Endothelial cell of umbilical vein (primary cell): ENCODE data around the gene SC5D. TPM values are rescaled to one million over a fixed set of nuclear protein-coding genes. Genes with fewer than 3 reads are reported as not detected.

Experiments used
- BruUV-seq: library from RNA; stranded (reverse); fragments of 400-500 nt; replicated peaks from 2 replicates; lab custom pipeline; 2021; lab: Mats Ljungman, UMichigan
- CTCF ChIA-PET: fragments of 300-600, 350-600 bp; sonication (Branson Sonifier 250); formaldehyde crosslinking; loops from one replicate; lab custom pipeline; 2021; ENCODE audit warnings: antibody characterized with exemption, inconsistent platforms; lab: Charles Lee
- POLR2A ChIA-PET: fragments of 300-600, 350-600 bp; sonication (Branson Sonifier 250); formaldehyde crosslinking; loops from one replicate; lab custom pipeline; 2021; ENCODE audit warnings: antibody characterized with exemption, inconsistent platforms; lab: Charles Lee
- DNase-seq: peaks from one replicate; pipeline ENCODE4 v3.0.0-alpha.2; 2011; ENCODE audit warnings: low read depth, low spot score
- FAIRE-seq: peaks from 2 replicates; lab custom pipeline; 2011; peaks lifted over from hg19 to GRCh38; lab: Jason Lieb, UNC
- H2AFZ ChIP-seq: 2 replicates; pipeline ENCODE4 v1.6.0; 2012; ENCODE audit warnings: low read depth, low read length, control low read depth, inconsistent platforms
- H3K27ac ChIP-seq: 2 replicates; pipeline ENCODE4 v1.5.1; 2011; ENCODE audit warnings: low read depth, mild to moderate bottlenecking, control low read depth, low read length, moderate library complexity; ENCODE audit not compliant: insufficient read depth
- H3K27me3 ChIP-seq, 2 experiments: 2 replicates each; pipeline versions ENCODE4 v1.6.0 to v1.6.1; 2011; ENCODE audit warnings: low read length in 2 of 2, mixed read lengths in 1 of 2; ENCODE audit not compliant: control insufficient read depth in 2 of 2, insufficient read depth in 2 of 2
- H3K36me3 ChIP-seq, 2 experiments: 2 replicates in 1 of 2; 3 replicates in 1 of 2; pipeline ENCODE4 v1.5.1; 2011; ENCODE audit warnings: low read length in 2 of 2, mild to moderate bottlenecking in 1 of 2, moderate library complexity in 1 of 2; ENCODE audit not compliant: control insufficient read depth in 2 of 2, insufficient read depth in 2 of 2; ENCODE audit errors: extremely low read depth in 1 of 2
- H3K4me1 ChIP-seq: 3 replicates; pipeline ENCODE4 v1.5.1; 2011; ENCODE audit warnings: mild to moderate bottlenecking, low read length; ENCODE audit not compliant: control insufficient read depth, insufficient read depth; ENCODE audit errors: extremely low read depth
- H3K4me2 ChIP-seq: 2 replicates; pipeline ENCODE4 v1.6.1; 2011; ENCODE audit warnings: low read length, control low read depth, mixed read lengths; ENCODE audit not compliant: insufficient read depth
- H3K4me3 ChIP-seq, 3 experiments: fragments of 200-600 bp in 1 of 3; sonication (generic), shearing (Covaris generic) in 1 of 3; replicated peaks in 1 of 3; 2 replicates each; pipeline ENCODE4 v1.5.1; 2011 to 2016; ENCODE audit warnings: control low read depth in 3 of 3, low read length in 3 of 3, mild to moderate bottlenecking in 2 of 3, inconsistent platforms in 1 of 3, low read depth in 1 of 3, moderate library complexity in 1 of 3; ENCODE audit not compliant: insufficient read depth in 1 of 3
- H3K79me2 ChIP-seq: 2 replicates; pipeline ENCODE4 v1.6.0; 2012; ENCODE audit warnings: low read length, inconsistent platforms; ENCODE audit not compliant: control insufficient read depth, insufficient read depth
- H3K9ac ChIP-seq: replicated peaks from 2 replicates; pipeline ENCODE3; 2011; ENCODE audit warnings: low read length, control low read depth; ENCODE audit not compliant: insufficient read depth; ENCODE audit errors: extremely low read depth
- H3K9me1 ChIP-seq: replicated peaks from 3 replicates; pipeline ENCODE4 v1.6.0; 2011; ENCODE audit warnings: mild to moderate bottlenecking, low read length; ENCODE audit not compliant: control insufficient read depth, insufficient read depth; ENCODE audit errors: extremely low read depth
- H3K9me3 ChIP-seq: replicated peaks from 2 replicates; pipeline ENCODE4 v1.5.1; 2012; ENCODE audit warnings: low read length, inconsistent platforms; ENCODE audit not compliant: control insufficient read depth, insufficient read depth
- H4K20me1 ChIP-seq: replicated peaks from 2 replicates; pipeline ENCODE3; 2011; ENCODE audit warnings: mild to moderate bottlenecking, low read length; ENCODE audit not compliant: control insufficient read depth, insufficient read depth; ENCODE audit errors: extremely low read depth
- EZH2 ChIP-seq: IDR thresholded peaks from 2 replicates; pipeline ENCODE4 v1.6.1; 2012; ENCODE audit warnings: borderline replicate concordance, low read depth, mild to moderate bottlenecking, moderate library complexity, low read length, inconsistent platforms; ENCODE audit not compliant: severe bottlenecking
- FOS ChIP-seq: IDR thresholded peaks from 2 replicates; pipeline ENCODE4 v1.6.1; 2011; ENCODE audit warnings: mild to moderate bottlenecking, low read length, moderate library complexity, borderline replicate concordance; ENCODE audit not compliant: insufficient read depth
- GATA2 ChIP-seq: IDR thresholded peaks from 2 replicates; pipeline ENCODE4 v1.7.0; 2011; ENCODE audit warnings: low read depth, mild to moderate bottlenecking, moderate library complexity, mixed read lengths, low read length; ENCODE audit not compliant: insufficient read length, insufficient read depth
- JUN ChIP-seq: IDR thresholded peaks from 2 replicates; pipeline ENCODE4 v1.6.1; 2011; ENCODE audit warnings: borderline replicate concordance, low read depth; ENCODE audit not compliant: insufficient read length, insufficient read depth
- MYC ChIP-seq: IDR thresholded peaks from one replicate; pipeline ENCODE4 v1.6.1; 2011; ENCODE audit warnings: mild to moderate bottlenecking, low read depth, low read length
- POLR2A ChIP-seq: IDR thresholded peaks from 2 replicates; pipeline ENCODE4 v1.6.1; 2012; ENCODE audit warnings: low read depth, mild to moderate bottlenecking, control low read depth, low read length
- POLR2AphosphoS5 ChIP-seq: IDR thresholded peaks from 2 replicates; pipeline ENCODE4 v1.6.1; 2012; ENCODE audit warnings: low read depth, mild to moderate bottlenecking, control low read depth, low read length, moderate library complexity; ENCODE audit not compliant: insufficient read depth
- dilution Hi-C: fragments of 300-500 bp; cut with MboI; formaldehyde crosslinking; loops from one replicate; pipeline ENCODE4 v1.15.0; 2019; ENCODE audit warnings: low sequenced_read_pairs; ENCODE audit not compliant: extremely low pct_ligation_motif_present
- intact Hi-C: fragments of 100-400 bp; cut with micrococcal nuclease; formaldehyde crosslinking; loops from one replicate; pipeline ENCODE4 v1.10.0; 2022
- polyA plus RNA-seq, 4 experiments: library from polyadenylated mRNA; depleted of rRNA in 3 of 4; stranded (reverse) in 3 of 4; unstranded in 1 of 4; fragments of >200 nt; gene quantifications; 2 replicates each; pipeline versions ENCODE4 v1.2.1 to v1.2.3, GENCODE V29; 2011 to 2012; ENCODE audit warnings: missing spikeins in 1 of 4
- total RNA-seq: library from RNA; stranded (reverse); gene quantifications from 2 replicates; pipeline ENCODE4 v1.2.3, GENCODE V29; 2021
- TF ChIP-seq, protein P1 (sequence below): IDR thresholded peaks from 2 replicates; pipeline ENCODE4 v1.6.1; 2011; ENCODE audit not compliant: insufficient read depth, insufficient read length
- TF ChIP-seq, protein P2 (sequence below), 2 donors: IDR thresholded peaks; 1 replicate in 1 of 2; 2 replicates in 1 of 2; pipeline ENCODE4 v1.5.1; 2011; ENCODE audit warnings: low read length in 2 of 2, mild to moderate bottlenecking in 2 of 2, moderate library complexity in 2 of 2, control low read depth in 1 of 2, inconsistent platforms in 1 of 2, low read depth in 1 of 2; ENCODE audit not compliant: insufficient read depth in 1 of 2; ENCODE audit errors: extremely low read depth in 1 of 2

Gene SC5D
- total and polyA plus RNA-seq, 2 donors (not counting 3 experiments of a cell fraction or from before 2014, with no cell fraction given), result 37.1 to 40.0 TPM

DNA sequence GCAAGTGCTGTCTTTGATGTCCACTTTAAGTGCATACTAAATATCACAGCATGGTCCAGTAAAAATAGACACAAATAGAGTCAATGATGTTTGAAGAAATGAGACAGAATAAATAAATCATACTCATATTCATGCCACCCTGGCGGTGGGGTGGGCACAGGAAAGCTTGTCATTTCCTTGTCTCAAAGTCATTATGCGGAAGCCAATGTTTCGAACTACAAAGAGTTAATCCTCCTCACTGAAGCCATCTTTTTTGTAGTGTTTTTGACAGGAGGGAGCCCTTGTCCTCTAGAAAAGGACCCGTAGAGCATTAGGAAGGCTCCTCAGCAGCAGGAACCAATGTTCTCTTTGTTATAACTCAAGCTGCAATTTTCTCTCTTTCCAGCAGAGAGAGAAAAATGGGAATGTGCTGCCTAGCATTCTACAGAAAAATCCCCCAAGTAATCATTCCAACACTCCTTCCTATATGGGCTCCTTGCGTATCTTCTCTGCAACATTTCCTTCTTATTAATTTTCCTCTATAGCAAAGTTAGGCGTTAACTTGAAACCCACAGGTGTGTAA, 30.6 kb downstream of the SC5D start:
- intact Hi-C loops, result no loop called here
- no peaks in the 10 kb centered on the region for H4K20me1 ChIP-seq
- H3K27ac ChIP-seq, result no peak overlapping the region
- no peaks in the 10 kb centered on the region for H3K4me1 ChIP-seq
- ChIA-PET POLR2A (no interaction called here), CTCF (interaction anchor here (1.4 to 2.6 kb wide), 2 partner anchors 14 to 268 kb away, joined by 3 to 17 read pairs; no protein-coding TSS in a partner anchor)
- H3K79me2 ChIP-seq, result no peaks in the 10 kb centered on the region
- FAIRE-seq, result no peak
- no peak overlapping the region for H3K4me2 ChIP-seq
- no peak overlapping the region for H3K4me3 ChIP-seq
- no peaks in the 10 kb centered on the region for H3K9me1 ChIP-seq
- H3K9me3 ChIP-seq, result no peaks in the 10 kb centered on the region
- no peak overlapping the region for H2AFZ ChIP-seq
- dilution Hi-C loops, result no loop called here
- BruUV-seq, result no TSS peak
- TF ChIP-seq EZH2 (no peak), POLR2A (no peak), JUN (no peak), GATA2 (no peak), FOS (no peak), POLR2AphosphoS5 (no peak)
- no peak overlapping the region for H3K9ac ChIP-seq
- no peak for DNase-seq
- peaks cover 10 to 22% of the 10 kb centered on the region in 2 experiments for H3K27me3 ChIP-seq
- no peaks in the 10 kb centered on the region for H3K36me3 ChIP-seq

DNA sequence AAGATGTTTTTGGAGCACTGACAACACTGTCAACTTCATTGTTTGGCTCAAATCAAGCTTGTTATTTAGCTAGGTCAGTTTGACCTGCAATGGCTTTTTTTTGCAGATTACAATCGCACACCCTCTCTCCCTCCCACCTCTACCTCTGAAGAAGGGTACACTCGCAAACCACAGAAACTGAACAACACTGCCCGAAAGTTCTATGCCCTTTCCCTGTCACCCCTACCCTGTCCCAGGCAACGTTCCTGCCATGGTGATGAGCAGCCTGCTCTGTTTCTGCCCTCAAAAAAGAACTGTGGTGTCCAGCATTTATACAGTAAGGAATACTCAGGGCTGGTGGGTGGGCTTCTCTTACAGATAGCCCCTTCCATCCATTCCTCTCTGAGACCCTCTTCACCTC, 33.7 kb downstream of the SC5D start:
- FAIRE-seq, result no peak
- POLR2A ChIA-PET, result no interaction called here
- Histone ChIP-seq H2AFZ (no peak overlapping the region), H3K9me3 (no peaks in the 10 kb centered on the region), H3K4me3 (no peak overlapping the region), H3K9ac (no peak overlapping the region), H3K27ac (no peak overlapping the region), H3K27me3 (peaks cover 7 to 13% of the 10 kb centered on the region in 2 experiments), H3K4me2 (no peak overlapping the region), H3K36me3 (no peaks in the 10 kb centered on the region), H4K20me1 (no peaks in the 10 kb centered on the region), H3K4me1 (no peaks in the 10 kb centered on the region), H3K9me1 (no peaks in the 10 kb centered on the region), H3K79me2 (no peaks in the 10 kb centered on the region)
- no TSS peak for BruUV-seq
- TF ChIP-seq FOS (no peak), EZH2 (no peak), GATA2 (no peak), POLR2A (no peak), POLR2AphosphoS5 (no peak), MYC (no peak), JUN (no peak)
- TF ChIP-seq, protein P1, sequence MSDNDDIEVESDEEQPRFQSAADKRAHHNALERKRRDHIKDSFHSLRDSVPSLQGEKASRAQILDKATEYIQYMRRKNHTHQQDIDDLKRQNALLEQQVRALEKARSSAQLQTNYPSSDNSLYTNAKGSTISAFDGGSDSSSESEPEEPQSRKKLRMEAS, result no peak
- TF ChIP-seq, protein P2, sequence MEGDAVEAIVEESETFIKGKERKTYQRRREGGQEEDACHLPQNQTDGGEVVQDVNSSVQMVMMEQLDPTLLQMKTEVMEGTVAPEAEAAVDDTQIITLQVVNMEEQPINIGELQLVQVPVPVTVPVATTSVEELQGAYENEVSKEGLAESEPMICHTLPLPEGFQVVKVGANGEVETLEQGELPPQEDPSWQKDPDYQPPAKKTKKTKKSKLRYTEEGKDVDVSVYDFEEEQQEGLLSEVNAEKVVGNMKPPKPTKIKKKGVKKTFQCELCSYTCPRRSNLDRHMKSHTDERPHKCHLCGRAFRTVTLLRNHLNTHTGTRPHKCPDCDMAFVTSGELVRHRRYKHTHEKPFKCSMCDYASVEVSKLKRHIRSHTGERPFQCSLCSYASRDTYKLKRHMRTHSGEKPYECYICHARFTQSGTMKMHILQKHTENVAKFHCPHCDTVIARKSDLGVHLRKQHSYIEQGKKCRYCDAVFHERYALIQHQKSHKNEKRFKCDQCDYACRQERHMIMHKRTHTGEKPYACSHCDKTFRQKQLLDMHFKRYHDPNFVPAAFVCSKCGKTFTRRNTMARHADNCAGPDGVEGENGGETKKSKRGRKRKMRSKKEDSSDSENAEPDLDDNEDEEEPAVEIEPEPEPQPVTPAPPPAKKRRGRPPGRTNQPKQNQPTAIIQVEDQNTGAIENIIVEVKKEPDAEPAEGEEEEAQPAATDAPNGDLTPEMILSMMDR (IDR thresholded peaks at IDR 0.05; ENCODE audit: extremely low read depth in 1 of 2, insufficient read depth in 1 of 2, low read depth in 1 of 2, low read length in 2 of 2), result no peak
- intact Hi-C loops (no loop called here), dilution Hi-C loops (no loop called here)
- DNase-seq, result no peak
- CTCF ChIA-PET, result interaction anchor here (1.2 to 1.9 kb wide), 3 partner anchors 28 to 265 kb away, joined by 3 to 5 read pairs (median 3); no protein-coding TSS in a partner anchor
